Natural killer cell (primary cell): ENCODE results near the gene MKS1. TPM values are rescaled to one million over a fixed set of nuclear protein-coding genes. Genes with fewer than 3 reads are reported as not detected.

Experiments
- ATAC-seq, 3 donors: fragments of 150-1000 bp in 2 of 3; fragments of 200-7000 bp in 1 of 3; cut with Tn5 transposase; 1 replicate in 1 of 3; 2 replicates in 2 of 3; pipeline ENCODE4 v1.10.0; 2021; ENCODE audit warnings: mild to moderate bottlenecking in 2 of 3, moderate library complexity in 2 of 3
- DNase-seq, 2 donors: peaks; one replicate each; pipeline versions ENCODE4 v3.0.0 to v3.0.0-alpha.2; 2013 to 2021; ENCODE audit warnings: mixed read lengths in 1 of 2
- H3K27ac ChIP-seq: one replicate; pipeline ENCODE4 v1.5.1; 2013; ENCODE audit warnings: mild to moderate bottlenecking, low read length
- H3K27me3 ChIP-seq: one replicate; pipeline ENCODE4 v1.6.1; 2013; ENCODE audit warnings: low read length; ENCODE audit not compliant: control insufficient read depth, insufficient read depth
- H3K36me3 ChIP-seq: one replicate; pipeline ENCODE4 v1.6.1; 2013; ENCODE audit warnings: low read length; ENCODE audit not compliant: control insufficient read depth, insufficient read depth
- H3K4me1 ChIP-seq: one replicate; pipeline ENCODE4 v1.6.1; 2013; ENCODE audit warnings: low read length; ENCODE audit not compliant: control insufficient read depth, insufficient read depth
- H3K4me3 ChIP-seq: one replicate; pipeline ENCODE4 v1.5.1; 2013; ENCODE audit warnings: low read length
- H3K9me3 ChIP-seq: one replicate; pipeline ENCODE4 v1.6.1; 2013; ENCODE audit warnings: low read length; ENCODE audit not compliant: control insufficient read depth, insufficient read depth
- H3K27ac Mint-ChIP-seq, 2 donors: one replicate each; pipeline ENCODE4 v1.8.0; 2022; ENCODE audit warnings: mild to moderate bottlenecking in 2 of 2, mixed read lengths in 2 of 2, moderate library complexity in 1 of 2
- H3K27me3 Mint-ChIP-seq, 2 donors: one replicate each; pipeline ENCODE4 v1.8.0; 2022; ENCODE audit warnings: low read depth in 2 of 2, mixed read lengths in 2 of 2
- H3K36me3 Mint-ChIP-seq: one replicate; pipeline ENCODE4 v1.8.0; 2022; ENCODE audit warnings: mixed read lengths
- H3K4me1 Mint-ChIP-seq, 2 donors: one replicate each; pipeline ENCODE4 v1.8.0; 2022; ENCODE audit warnings: mixed read lengths in 2 of 2
- H3K4me3 Mint-ChIP-seq: one replicate; pipeline ENCODE4 v1.8.0; 2022; ENCODE audit warnings: mild to moderate bottlenecking, moderate library complexity, mixed read lengths
- H3K9me3 Mint-ChIP-seq, 2 donors: one replicate each; pipeline ENCODE4 v1.8.0; 2022; ENCODE audit warnings: mixed read lengths in 2 of 2
- WGBS: methylation state at CpG from one replicate; pipeline ENCODE4 v1.1.7; 2013; ENCODE audit warnings: missing lambda C conversion rate; ENCODE audit not compliant: insufficient coverage; 5-methylcytosine and 5-hydroxymethylcytosine counted together
- intact Hi-C: fragments of 100-400 bp; cut with micrococcal nuclease; formaldehyde crosslinking; loops from one replicate; pipeline ENCODE4 v1.14.2; 2022
- total RNA-seq, 4 donors: library from RNA; stranded (reverse); fragments of 120-200 nt in 1 of 4; gene quantifications; one replicate each; pipeline versions ENCODE4 v1.2.3 to v1.2.4, GENCODE V29; 2013 to 2022
- TF ChIP-seq, protein P1 (sequence below): fragments of 200-600 bp; IDR thresholded peaks from one replicate; pipeline ENCODE4 v1.8.0; 2022; ENCODE audit warnings: antibody characterized with exemption

The MKS1 gene
- total RNA-seq, 3 donors from 2014 or later (not counting 1 experiment from before 2014, with no cell fraction given) = 4.5 to 10.7 (median 8.5) TPM

DNA sequence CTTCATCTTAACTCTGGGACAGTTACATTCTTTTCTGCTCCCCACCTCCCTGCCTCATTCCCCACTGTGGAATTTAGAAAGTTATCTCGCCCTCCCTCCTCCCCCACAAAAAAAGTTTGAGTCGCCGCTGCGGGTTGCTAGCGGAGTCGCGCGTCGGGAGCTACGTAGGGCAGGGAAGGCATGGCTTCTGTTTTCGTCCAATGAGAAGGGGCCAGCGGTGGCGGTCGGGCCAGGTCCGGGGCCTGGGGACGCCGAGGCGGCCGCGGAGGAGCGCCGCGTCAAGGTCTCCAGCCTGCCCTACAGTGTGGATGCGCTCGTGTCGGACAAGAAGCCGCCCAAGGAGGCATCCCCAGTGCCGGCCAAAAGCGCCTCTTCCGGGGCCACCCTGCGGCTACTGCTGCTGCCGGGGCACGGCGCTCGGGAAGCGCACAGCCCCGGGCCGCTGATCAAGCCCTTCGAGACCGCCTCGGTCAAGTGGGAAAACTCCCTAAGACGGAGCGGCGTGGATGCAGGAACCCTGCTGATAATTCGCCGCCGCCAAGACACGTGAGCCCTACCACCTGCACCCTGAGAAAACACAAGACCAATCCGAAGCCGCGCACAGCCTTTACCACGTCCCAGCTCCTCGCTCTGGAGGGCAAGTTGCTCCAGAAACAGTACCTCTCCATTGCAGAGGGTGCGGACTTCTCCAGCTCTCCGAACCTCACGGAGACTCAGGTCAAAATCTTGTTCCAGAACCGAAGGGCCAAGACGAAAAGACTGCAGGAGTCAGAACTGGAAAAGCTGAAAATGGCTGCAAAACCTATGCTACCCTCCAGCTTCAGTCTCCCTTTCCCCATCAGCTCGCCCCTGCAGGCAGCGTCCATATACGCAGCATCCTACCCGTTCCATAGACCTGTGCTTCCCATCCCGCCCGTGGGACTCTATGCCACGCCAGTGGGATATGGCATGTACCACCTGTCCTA, 61.9 kb downstream of the MKS1 start:
- H3K36me3 ChIP-seq = no peaks in the 10 kb centered on the region
- no peaks in the 10 kb centered on the region for H3K27me3 ChIP-seq
- peak; percentile 77 to 82 (median 80) for ATAC-seq
- H3K27ac ChIP-seq = peak overlapping the region; percentile 94
- TF ChIP-seq, protein P1, sequence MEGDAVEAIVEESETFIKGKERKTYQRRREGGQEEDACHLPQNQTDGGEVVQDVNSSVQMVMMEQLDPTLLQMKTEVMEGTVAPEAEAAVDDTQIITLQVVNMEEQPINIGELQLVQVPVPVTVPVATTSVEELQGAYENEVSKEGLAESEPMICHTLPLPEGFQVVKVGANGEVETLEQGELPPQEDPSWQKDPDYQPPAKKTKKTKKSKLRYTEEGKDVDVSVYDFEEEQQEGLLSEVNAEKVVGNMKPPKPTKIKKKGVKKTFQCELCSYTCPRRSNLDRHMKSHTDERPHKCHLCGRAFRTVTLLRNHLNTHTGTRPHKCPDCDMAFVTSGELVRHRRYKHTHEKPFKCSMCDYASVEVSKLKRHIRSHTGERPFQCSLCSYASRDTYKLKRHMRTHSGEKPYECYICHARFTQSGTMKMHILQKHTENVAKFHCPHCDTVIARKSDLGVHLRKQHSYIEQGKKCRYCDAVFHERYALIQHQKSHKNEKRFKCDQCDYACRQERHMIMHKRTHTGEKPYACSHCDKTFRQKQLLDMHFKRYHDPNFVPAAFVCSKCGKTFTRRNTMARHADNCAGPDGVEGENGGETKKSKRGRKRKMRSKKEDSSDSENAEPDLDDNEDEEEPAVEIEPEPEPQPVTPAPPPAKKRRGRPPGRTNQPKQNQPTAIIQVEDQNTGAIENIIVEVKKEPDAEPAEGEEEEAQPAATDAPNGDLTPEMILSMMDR = no peak
- Mint-ChIP-seq H3K4me1 (peaks cover 53 to 55% of the 10 kb centered on the region in 2 donors), H3K4me3 (peak overlapping the region; percentile 98), H3K36me3 (no peaks in the 10 kb centered on the region), H3K27ac (peak overlapping the region; percentile 93 to 94), H3K27me3 (no peaks in the 10 kb centered on the region), H3K9me3 (no peaks in the 10 kb centered on the region)
- peaks cover 49% of the 10 kb centered on the region for H3K4me1 ChIP-seq
- peak overlapping the region; percentile 65 for H3K4me3 ChIP-seq
- 4% methylated on average over 64 of the region's 65 CpGs for WGBS
- H3K9me3 ChIP-seq = no peaks in the 10 kb centered on the region
- intact Hi-C loops = no loop called here
- DNase-seq = peak; percentile 54 to 76

Other genes with a start within 250 kb of the MKS1 start
- gene VEZF1, start 231.0 kb downstream of the MKS1 start, total RNA-seq = 10 to 100 TPM; 49.8 to 64.6 (median 63.4) TPM
- gene SRSF1, start 212.0 kb downstream of the MKS1 start, total RNA-seq = 100 to 1,000 TPM; 125 to 157 (median 137) TPM
- 10 to 100 TPM; 25.6 to 37.0 (median 36.1) TPM for gene DYNLL2, start 135.8 kb downstream of the MKS1 start, total RNA-seq
- 1 to 10 TPM; 1.0 to 1.6 (median 1.2) TPM for gene OR4D1, start 70.9 kb downstream of the MKS1 start, total RNA-seq
- gene OR4D2, start 52.3 kb downstream of the MKS1 start, total RNA-seq = not detected
- not detected for gene EPX, start 26.5 kb downstream of the MKS1 start, total RNA-seq
- gene LPO, start 19.3 kb upstream of the MKS1 start, total RNA-seq = not detected
- 1 to 10 TPM in 2 of 3 donors, not detected in 1; 1.8 to 1.9 TPM for gene MPO, start 61.7 kb upstream of the MKS1 start, total RNA-seq
- gene TSPOAP1, start 109.5 kb upstream of the MKS1 start, total RNA-seq = 100 to 1,000 TPM; 176 to 282 (median 246) TPM
- 10 to 100 TPM; 55.9 to 68.3 (median 68.1) TPM for gene SUPT4H1, start 132.9 kb upstream of the MKS1 start, total RNA-seq
- 1 to 10 TPM in 2 of 3 donors, under 1 TPM in 1; 0.95 to 1.1 (median 1.0) TPM for gene RNF43, start 198.3 kb upstream of the MKS1 start, total RNA-seq